ENCODE results near the gene ELAVL3.
A peak's percentile ranks its signal among the peaks of the same experiment; 100 is the strongest.

Gene ELAVL3

GRCh38 chr19:11480715-11481533, at the start of gene ELAVL3:
Gene ELAVL3 (minus strand): TSS chr19:11481046. CDS start chr19:11480608, 438 bp downstream.
- DNase-seq (ENCODE audit: low spot score), result peak; percentile 42
- no peak for TF ChIP-seq CTCF (IDR thresholded peaks at IDR 0.05; ENCODE audit: borderline replicate concordance, control extremely low read depth, extremely low read depth, insufficient read depth, missing control alignments)
- in situ Hi-C loops (cut with MboI; ENCODE audit: low sequenced_read_pairs, unreplicated experiment), result no loop called here

- peak; percentile 13 for TF ChIP-seq CTCF (IDR thresholded peaks at IDR 0.05; ENCODE audit: borderline replicate concordance, control extremely low read depth, extremely low read depth, insufficient read depth, missing control alignments)
- in situ Hi-C loops (cut with MboI; ENCODE audit: low sequenced_read_pairs, unreplicated experiment), result no loop called here
These were observed 49.6 kb upstream of the ELAVL3 start for GRCh38 chr19:11530432-11530831.

DNA sequence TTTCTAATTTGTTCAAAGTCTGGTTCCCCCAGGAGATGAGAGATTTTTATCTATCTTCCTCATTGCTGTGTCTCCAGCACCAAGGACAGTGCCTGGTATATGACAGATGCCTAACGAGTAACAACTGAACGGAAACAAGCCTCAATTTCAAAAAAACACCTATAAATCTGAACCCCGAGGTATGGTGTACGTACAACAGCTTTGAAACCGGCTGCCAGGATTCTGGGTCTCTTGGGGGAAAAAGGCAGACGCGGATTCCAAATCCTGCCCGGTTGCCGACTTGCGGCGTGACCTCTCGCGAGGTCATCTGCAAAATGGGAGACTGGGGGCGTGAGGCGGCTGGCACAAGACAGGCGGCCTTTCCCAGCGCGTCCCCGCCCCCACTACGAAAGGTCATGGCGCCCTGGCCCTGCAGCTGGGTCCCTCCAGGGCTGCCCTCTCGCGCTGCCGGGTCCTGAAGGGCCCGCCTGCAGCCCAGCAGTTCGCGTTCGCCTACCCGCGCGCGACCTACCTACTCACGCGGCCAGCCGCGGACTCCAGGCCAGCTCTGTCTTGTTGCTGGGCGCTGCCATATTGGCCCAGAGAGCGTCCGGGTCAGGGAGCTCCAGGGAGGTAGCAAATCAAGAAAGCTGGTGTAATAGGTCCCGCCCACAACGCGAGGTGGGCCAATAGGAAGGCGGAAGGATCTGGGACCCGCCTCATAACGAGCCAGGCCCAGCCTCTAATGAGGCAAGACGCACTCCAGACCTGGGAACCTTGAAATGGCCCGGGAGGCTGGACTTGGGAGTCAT, 47.9 kb upstream of the ELAVL3 start, which contains the start of gene ECSIT:
Gene ECSIT, minus strand, starts transcription at position 584 of the 791 bp plus-strand sequence. CDS start 9,964 bp downstream, outside the sequence.
- TF ChIP-seq CTCF (IDR thresholded peaks at IDR 0.05; ENCODE audit: borderline replicate concordance, control extremely low read depth, extremely low read depth, insufficient read depth, missing control alignments), result no peak
- peak; percentile 98 for DNase-seq (ENCODE audit: low spot score)
- in situ Hi-C loops (cut with MboI; ENCODE audit: low sequenced_read_pairs, unreplicated experiment), result no loop called here

More at GRCh38 chr19:11530432-11530831, 49.6 kb upstream of the ELAVL3 start:
- DNase-seq (ENCODE audit: low spot score), result peak; percentile 63

GRCh38 chr19:11519138-11519537, 38.3 kb upstream of the ELAVL3 start:
- TF ChIP-seq CTCF (IDR thresholded peaks at IDR 0.05; ENCODE audit: borderline replicate concordance, control extremely low read depth, extremely low read depth, insufficient read depth, missing control alignments), result no peak
- in situ Hi-C loops (cut with MboI; ENCODE audit: low sequenced_read_pairs, unreplicated experiment), result no loop called here
- DNase-seq (ENCODE audit: low spot score), result no peak

- DNase-seq (ENCODE audit: low spot score), result no peak
- TF ChIP-seq CTCF (IDR thresholded peaks at IDR 0.05; ENCODE audit: borderline replicate concordance, control extremely low read depth, extremely low read depth, insufficient read depth, missing control alignments), result no peak
- in situ Hi-C loops (cut with MboI; ENCODE audit: low sequenced_read_pairs, unreplicated experiment), result no loop called here
These were observed 33.1 kb upstream of the ELAVL3 start for GRCh38 chr19:11513946-11514345.

- in situ Hi-C loops (cut with MboI; ENCODE audit: low sequenced_read_pairs, unreplicated experiment), result no loop called here
- no peak for DNase-seq (ENCODE audit: low spot score)
- no peak for TF ChIP-seq CTCF (IDR thresholded peaks at IDR 0.05; ENCODE audit: borderline replicate concordance, control extremely low read depth, extremely low read depth, insufficient read depth, missing control alignments)
These were observed 29.6 kb upstream of the ELAVL3 start for GRCh38 chr19:11510444-11510843.

All from GM13976 (cell line).